Lung (tissue), 12 donors: Measurements from ENCODE around the gene C17orf107. TPM values are rescaled to one million over a fixed set of nuclear protein-coding genes. Genes with fewer than 3 reads are reported as not detected.

Experiments
- ATAC-seq: fragments of 200-7000 bp; cut with Tn5 transposase; one replicate; pipeline ENCODE4 v1.9.1; 2020; ENCODE audit warnings: moderate number of reproducible peaks; ENCODE audit not compliant: insufficient read depth, low FRiP score
- DNase-seq, 3 donors: peaks; one replicate each; pipeline ENCODE4 v3.0.0-alpha.2; 2013 to 2017
- H3K27ac ChIP-seq, 2 donors: one replicate each; pipeline ENCODE4 v1.5.1; 2013; ENCODE audit warnings: mild to moderate bottlenecking in 2 of 2, moderate library complexity in 2 of 2, control low read depth in 1 of 2, inconsistent platforms in 1 of 2, low read depth in 1 of 2, low read length in 1 of 2
- H3K27me3 ChIP-seq, 3 donors: one replicate each; pipeline ENCODE4 v1.5.1; 2013; ENCODE audit warnings: low read length in 2 of 3; ENCODE audit not compliant: control insufficient read depth in 3 of 3, insufficient read depth in 3 of 3
- H3K36me3 ChIP-seq, 4 donors: one replicate each; pipeline ENCODE4 v1.5.1; 2013; ENCODE audit warnings: low read length in 4 of 4, mild to moderate bottlenecking in 1 of 4, moderate library complexity in 1 of 4; ENCODE audit not compliant: control insufficient read depth in 4 of 4, insufficient read depth in 4 of 4
- H3K4me1 ChIP-seq, 5 donors: one replicate each; pipeline ENCODE4 v1.5.1; 2013; ENCODE audit warnings: low read length in 5 of 5, mild to moderate bottlenecking in 2 of 5, moderate library complexity in 1 of 5; ENCODE audit not compliant: control insufficient read depth in 5 of 5, insufficient read depth in 5 of 5
- H3K4me3 ChIP-seq: one replicate; pipeline ENCODE4 v1.5.1; 2013; ENCODE audit warnings: mild to moderate bottlenecking, control low read depth, moderate library complexity
- H3K9ac ChIP-seq, 2 donors: one replicate each; pipeline ENCODE4 v1.5.1; 2013; ENCODE audit warnings: low read length in 2 of 2, control low read depth in 1 of 2; ENCODE audit not compliant: insufficient read depth in 1 of 2
- H3K9me3 ChIP-seq, 4 donors: one replicate each; pipeline ENCODE4 v1.5.1; 2013; ENCODE audit warnings: low read length in 3 of 4, mild to moderate bottlenecking in 1 of 4, moderate library complexity in 1 of 4; ENCODE audit not compliant: control insufficient read depth in 4 of 4, insufficient read depth in 3 of 4
- CTCF ChIP-seq: IDR thresholded peaks from 2 replicates; pipeline ENCODE4 v1.5.1; 2012; ENCODE audit warnings: mild to moderate bottlenecking; ENCODE audit errors: control extremely low read depth, extremely low read depth
- WGBS, 2 donors: extraction: QIAGEN DNeasy Blood & Tissue Kit; methylation state at CpG; one replicate each; pipeline ENCODE4 v1.1.7; 2013; 5-methylcytosine and 5-hydroxymethylcytosine counted together
- polyA plus RNA-seq, 2 donors: library from polyadenylated mRNA; stranded (reverse); fragments of 200-250 nt; gene quantifications; one replicate each; pipeline ENCODE4 v1.2.1, GENCODE V29; 2013
- total RNA-seq, 2 donors: library from RNA; depleted of rRNA in 1 of 2; stranded (reverse); fragments of >200 nt in 1 of 2; gene quantifications; one replicate each; pipeline ENCODE4 v1.2.1, GENCODE V29; 2014 to 2021
- donor health status: control.
- donor health status: control.
- donor health status: Bipolar disorder and iron deficiency.
- donor health status: healthy.
- donor health status: DM: yes; HTN: yes; CAD: no.

Gene C17orf107
- total and polyA plus RNA-seq, 4 donors, result 1.3 to 4.5 (median 2.8) TPM

- no peak for TF ChIP-seq CTCF
- H3K36me3 ChIP-seq, result peaks cover 5 to 72% (median 37%) of the 10 kb centered on the region in 4 donors
- DNase-seq, result no peak
- ATAC-seq, result no peak
- H3K4me3 ChIP-seq, result no peak overlapping the region
- peaks cover 0 to 20% (median 10%) of the 10 kb centered on the region in 3 donors for H3K27me3 ChIP-seq
- peaks cover 0 to 9% (median 0%) of the 10 kb centered on the region in 5 donors for H3K4me1 ChIP-seq
- H3K9me3 ChIP-seq, result no peaks in the 10 kb centered on the region
- no peak overlapping the region for H3K27ac ChIP-seq
- WGBS, 2 donors, result 93 to 95% methylated on average over 13 of the region's 13 CpGs
- H3K9ac ChIP-seq, result no peak overlapping the region
Observed at GRCh38 chr17:4895121-4895520, 4.2 kb upstream of the C17orf107 start.

GRCh38 chr17:4895657-4896331, 3.5 kb upstream of the C17orf107 start:
- DNase-seq (no peak), ATAC-seq (no peak)
- Histone ChIP-seq H3K4me1 (peaks cover 0 to 9% (median 5%) of the 10 kb centered on the region in 5 donors), H3K36me3 (peaks cover 0 to 66% (median 32%) of the 10 kb centered on the region in 4 donors), H3K27me3 (peaks cover 0 to 25% (median 10%) of the 10 kb centered on the region in 3 donors), H3K27ac (no peak overlapping the region), H3K9me3 (no peaks in the 10 kb centered on the region), H3K4me3 (no peak overlapping the region), H3K9ac (no peak overlapping the region)
- TF ChIP-seq CTCF, result no peak
- 79 to 80% methylated on average over 27 of the region's 27 CpGs for WGBS, 2 donors

DNA sequence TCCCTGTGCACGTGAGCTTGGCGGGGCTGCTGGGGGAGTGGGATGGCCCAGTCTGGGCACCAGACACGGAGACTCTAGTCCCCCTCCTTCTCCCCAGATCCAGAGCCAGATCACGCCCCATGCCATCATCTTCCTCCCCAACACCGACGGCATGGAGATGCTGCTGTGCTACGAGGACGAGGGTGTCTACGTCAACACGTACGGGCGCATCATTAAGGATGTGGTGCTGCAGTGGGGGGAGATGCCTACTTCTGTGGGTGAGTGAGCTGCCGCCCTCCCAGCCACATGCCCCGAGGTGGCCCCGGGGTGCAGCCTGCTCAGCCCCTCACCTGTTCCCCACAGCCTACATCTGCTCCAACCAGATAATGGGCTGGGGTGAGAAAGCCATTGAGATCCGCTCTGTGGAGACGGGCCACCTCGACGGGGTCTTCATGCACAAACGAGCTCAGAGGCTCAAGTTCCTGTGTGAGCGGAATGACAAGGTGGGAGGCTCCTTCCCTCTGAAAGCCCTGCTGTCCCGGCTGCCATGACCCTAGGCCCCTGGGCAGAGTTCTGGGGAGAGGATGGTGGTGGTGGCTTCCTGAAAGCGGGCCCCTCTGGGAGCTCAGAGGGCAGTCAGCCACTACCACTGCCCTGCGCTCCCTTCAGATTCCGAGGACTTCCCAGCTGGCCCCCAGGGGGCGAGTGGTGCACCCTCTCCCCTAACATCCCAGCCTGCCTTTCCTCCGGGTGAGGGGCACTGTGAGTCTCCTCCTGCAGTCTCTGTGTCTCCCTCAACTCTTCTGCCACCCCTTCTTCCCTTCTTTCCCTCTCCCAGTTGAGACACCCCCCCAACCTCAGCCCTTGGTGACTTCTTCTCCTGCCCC, 2.8 kb upstream of the C17orf107 start:
- Histone ChIP-seq H3K27me3 (peaks cover 0 to 32% (median 10%) of the 10 kb centered on the region in 3 donors), H3K36me3 (peaks cover 0 to 58% (median 27%) of the 10 kb centered on the region in 4 donors), H3K9me3 (no peaks in the 10 kb centered on the region), H3K4me3 (no peak overlapping the region), H3K4me1 (peaks cover 0 to 9% (median 5%) of the 10 kb centered on the region in 5 donors), H3K9ac (no peak overlapping the region), H3K27ac (no peak overlapping the region)
- ATAC-seq (no peak), DNase-seq (no peak)
- TF ChIP-seq CTCF, result no peak
- WGBS, 2 donors, result 92 to 94% methylated on average over 26 to 27 of the region's 27 CpGs
